HG03139 (cell line): ENCODE measurements around the gene CHL1.

Experiments
- ATAC-seq: cut with Tn5 transposase; IDR thresholded peaks from one replicate; pipeline ENCODE4 v1.9.1; 2021; ENCODE audit not compliant: unreplicated experiment

CHL1 gene

GRCh38 chr3:454986-455385 is 258.4 kb downstream of the CHL1 start:
- no peak for ATAC-seq

DNA sequence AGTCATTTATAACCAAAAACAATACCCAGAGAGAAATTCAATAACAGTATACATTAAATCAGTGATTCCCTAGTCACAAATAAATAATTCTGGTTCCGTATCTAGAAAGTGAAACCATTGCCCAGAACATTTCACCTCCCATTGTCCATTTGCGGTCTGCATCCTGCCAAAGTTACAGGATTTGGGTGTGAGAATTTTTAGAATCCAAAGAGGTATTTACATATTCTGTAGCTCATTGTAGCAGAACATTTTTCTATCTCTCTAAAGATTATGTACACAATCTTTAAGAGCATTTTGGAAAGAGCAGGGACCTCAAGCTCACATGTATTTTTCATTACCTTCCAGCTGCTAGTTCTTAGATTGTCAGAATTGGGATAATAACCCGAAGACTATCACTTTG is 261.6 kb downstream of the CHL1 start:
- ATAC-seq, result no peak

GRCh38 chr3:458653-459310 is 262.2 kb downstream of the CHL1 start:
- ATAC-seq, result no peak
